Ramos (cell line): Measurements from ENCODE around the gene GOLPH3L.
"Not testable (repeated sequence)": the region's sequence is repeated elsewhere in the genome, so short reads cannot be mapped to it uniquely, and the experiment has no call there.

ENCODE experiments used
- in situ Hi-C: fragments of 300-500 bp; cut with MboI; formaldehyde crosslinking; loops from one replicate; pipeline ENCODE4 v1.14.3; 2022; ENCODE audit warnings: low sequenced_read_pairs; ENCODE audit not compliant: unreplicated experiment

The GOLPH3L gene

GRCh38 chr1:150696995-150697927, at the start of gene GOLPH3L:
Gene GOLPH3L (minus strand): TSS chr1:150697154. CDS start chr1:150694838, 2,316 bp downstream.
- in situ Hi-C loops = no loop called here

DNA sequence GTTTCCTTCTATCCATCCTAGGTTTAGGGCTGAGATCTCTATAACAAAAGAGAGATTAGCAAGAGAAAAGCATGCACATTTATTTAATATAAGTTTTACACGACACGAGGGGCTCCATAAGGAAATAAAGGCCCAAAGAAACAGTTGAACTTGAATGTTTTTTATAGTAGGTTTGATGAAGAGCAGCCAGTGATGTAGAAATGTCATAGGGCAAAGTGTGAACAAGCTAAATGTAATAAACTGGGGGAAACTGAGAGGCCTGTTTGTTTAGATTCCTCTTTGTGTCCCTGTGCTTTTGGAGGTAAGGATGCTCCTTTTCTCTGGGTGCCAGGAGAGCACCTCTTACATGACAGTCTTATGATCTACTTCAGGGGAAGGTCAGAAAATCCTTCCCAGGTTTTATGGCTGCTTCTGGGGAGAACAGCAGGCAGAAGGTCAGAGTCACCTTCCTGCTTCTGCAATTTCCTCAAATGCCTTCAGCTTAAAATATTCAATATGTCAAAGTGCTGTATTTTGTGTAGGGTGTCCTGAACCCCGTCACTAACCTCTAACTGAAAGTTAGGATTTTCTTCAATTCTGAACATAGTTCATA, 33.3 kb upstream of the GOLPH3L start:
- in situ Hi-C loops = no loop called here

DNA sequence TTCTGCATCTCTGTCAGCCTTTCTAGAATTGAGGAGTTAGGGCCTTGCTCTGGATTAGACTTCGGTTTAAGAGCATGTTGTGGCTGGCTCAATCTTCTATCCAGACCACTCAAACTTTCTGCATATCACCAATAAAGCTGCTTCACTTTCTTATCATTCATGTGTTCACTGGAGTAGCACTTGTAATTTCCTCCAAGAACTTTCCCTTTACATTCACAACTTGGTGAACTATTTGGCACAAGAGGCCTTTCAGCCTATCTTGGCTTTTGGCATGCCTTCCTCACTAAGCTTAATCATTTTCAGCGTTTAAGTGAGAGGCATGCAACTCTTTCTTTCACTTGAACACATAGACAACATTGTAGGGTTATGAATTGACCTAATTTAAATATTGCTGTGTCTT, 27.4 kb upstream of the GOLPH3L start:
- in situ Hi-C loops = no loop called here

- in situ Hi-C loops = no loop called here
Measured at GRCh38 chr1:150720703-150721102, 23.7 kb upstream of the GOLPH3L start, which contains the start of gene HORMAD1. Gene HORMAD1 (minus strand): TSS chr1:150720895. CDS start chr1:150719505, 1,390 bp downstream.

- in situ Hi-C loops = no loop called here
Measured at GRCh38 chr1:150720098-150720497, 23.1 kb upstream of the GOLPH3L start.

GRCh38 chr1:150718225-150718891, 21.4 kb upstream of the GOLPH3L start:
- in situ Hi-C loops = no loop called here

GRCh38 chr1:150709031-150709430, 12.1 kb upstream of the GOLPH3L start:
- in situ Hi-C loops = not testable (repeated sequence)

DNA sequence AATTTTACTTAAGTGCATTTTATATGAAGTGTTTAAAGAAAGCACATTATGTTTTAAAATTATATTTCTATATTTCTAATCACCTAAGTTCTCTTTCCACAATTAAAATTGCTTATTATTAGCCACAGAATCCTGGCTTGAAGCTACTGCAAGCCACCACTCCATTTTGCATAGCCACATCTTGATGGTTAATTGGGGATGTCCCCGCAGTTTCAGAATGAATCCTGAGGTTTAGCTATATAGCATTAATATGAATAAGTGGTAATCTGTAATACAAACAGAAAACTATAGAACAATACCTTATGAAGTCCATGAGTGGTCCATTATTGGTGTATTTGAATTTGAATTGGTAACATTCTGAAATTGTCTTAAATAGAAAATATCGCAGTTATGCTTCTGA, 11.6 kb upstream of the GOLPH3L start:
- in situ Hi-C loops = no loop called here

DNA sequence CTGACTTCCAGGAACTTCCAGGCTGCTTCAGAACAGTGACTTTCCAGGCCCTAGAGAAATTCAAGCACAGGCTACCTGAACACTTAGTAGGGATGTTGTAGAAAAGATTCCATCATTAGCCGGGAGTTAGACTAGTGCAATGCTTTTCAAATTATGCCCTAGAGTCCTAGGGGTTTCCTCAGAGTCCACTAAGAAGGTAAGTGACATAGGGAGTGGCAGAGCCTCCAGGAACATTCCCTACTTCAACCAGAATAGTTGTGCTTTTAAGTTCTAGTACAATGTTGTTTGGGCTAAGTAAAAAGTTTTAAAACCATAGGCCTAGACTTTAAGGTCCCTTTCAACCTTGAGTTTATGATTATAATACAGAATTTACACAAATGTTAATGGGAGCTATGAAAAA, 9.1 kb upstream of the GOLPH3L start:
- in situ Hi-C loops = no loop called here

DNA sequence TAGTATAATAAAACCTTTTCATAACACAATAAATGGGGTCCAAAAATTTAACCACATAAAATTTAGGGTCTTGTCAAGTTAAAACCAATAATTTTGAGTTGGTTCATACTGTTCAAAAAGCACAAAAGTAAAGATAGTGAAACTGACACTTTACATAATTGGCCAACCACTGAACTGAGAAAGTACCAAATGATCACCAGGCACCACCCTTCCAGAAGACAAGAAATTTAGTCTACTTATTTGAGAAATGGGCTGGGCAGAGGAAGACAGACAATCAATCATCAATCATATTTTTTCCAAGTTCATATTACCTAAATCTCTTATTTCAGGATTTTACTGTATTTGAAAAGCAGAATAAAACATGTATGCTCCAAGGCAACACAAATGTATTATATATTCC, 6.5 kb upstream of the GOLPH3L start:
- in situ Hi-C loops = no loop called here

DNA sequence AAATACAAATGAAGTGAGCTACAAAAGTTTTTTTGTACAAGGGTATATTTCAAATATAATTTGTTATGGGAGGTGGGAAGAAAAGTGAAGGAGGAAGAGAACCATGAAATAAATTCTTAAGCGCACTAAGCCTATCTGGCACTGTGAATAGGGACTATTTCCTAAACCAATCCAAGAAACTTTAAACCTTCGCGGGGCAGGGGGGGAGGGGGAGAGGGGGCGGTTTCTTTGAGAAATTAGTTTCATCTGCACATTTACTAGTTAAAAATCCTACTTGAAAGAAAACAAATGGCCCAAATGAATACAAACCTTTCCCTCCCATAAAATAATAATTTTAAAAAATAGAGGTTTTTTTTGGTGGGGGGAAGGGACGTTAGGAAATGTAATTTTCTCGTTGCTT, 364 bp downstream of the GOLPH3L start:
- in situ Hi-C loops = no loop called here

GRCh38 chr1:150696162-150696561, 792 bp downstream of the GOLPH3L start:
- in situ Hi-C loops = no loop called here

GRCh38 chr1:150695561-150695960, 1.4 kb downstream of the GOLPH3L start:
- in situ Hi-C loops = no loop called here

DNA sequence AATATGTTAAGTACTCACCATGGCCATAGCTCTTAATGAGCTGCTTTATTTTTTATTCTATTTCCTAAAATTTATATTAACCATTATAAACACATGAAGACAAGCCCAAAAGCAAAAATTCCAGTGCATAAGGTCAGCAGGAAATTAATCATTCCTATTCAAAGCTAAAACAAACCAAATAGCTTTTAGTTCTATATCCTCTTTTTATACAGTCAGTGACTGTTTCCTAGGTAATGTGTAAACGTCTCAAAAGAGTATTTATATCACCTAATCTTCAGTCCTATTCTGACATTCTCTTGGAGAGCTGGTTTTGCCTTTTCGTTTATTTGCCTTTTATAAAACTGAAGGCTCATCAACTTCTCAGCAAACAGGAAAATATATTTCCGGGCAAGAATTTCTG, 4.2 kb downstream of the GOLPH3L start:
- in situ Hi-C loops = no loop called here

DNA sequence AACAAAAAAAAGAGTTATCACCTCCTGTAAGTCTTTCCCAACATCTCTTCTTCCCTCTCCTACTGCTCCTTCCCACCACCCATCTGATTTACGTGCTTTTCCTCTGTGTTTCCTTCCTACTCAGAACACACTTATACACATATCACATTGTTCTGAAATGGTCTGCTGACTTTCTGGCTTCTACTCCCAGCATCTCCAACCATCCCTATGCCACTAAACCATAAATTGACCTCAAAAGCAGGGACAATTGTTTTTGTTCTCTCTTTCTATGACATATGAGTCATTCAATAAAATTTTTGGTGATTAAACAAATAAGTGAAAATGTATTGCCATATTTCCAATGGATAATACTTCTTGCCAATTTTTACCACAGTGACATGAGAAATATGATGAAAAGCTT, 8.2 kb downstream of the GOLPH3L start:
- in situ Hi-C loops = no loop called here

DNA sequence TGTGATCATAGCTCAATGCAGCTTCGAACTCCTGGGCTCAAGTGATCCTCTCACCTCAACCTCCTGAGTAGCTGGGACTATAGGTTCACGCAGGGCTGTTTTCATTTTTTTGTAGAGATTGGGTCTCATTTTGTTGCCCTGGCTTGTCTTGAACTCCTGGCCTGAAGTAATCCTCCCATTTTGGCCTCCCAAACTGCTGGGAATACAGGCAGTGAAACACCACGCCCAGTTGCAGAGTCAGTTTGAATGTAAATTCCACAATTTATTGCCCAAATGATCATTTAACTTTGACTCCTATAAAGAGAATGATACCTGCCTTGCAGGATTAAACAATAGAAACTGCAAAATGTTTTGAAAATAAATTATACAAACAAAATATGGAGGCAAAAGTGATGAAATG, 10.7 kb downstream of the GOLPH3L start:
- in situ Hi-C loops = no loop called here

DNA sequence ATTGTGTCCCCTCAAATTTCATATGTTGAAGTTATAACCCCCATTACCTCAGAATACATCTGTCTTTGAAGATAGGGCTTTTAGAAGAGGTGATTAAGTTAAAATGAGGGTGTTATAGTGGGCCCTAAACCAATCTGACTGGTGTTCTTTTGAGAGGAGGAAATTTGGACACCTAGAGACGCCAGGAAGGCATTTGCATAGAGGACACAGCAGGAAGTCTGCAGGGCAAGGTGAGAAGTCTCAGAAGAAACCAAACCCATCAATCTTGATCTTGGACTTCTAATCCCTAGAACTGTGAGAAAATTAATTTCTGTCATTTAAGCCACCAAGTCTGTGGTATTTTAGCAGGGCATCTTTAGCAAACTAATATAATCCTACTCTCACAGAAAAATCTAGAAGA, 13.0 kb downstream of the GOLPH3L start:
- in situ Hi-C loops = no loop called here

- in situ Hi-C loops = no loop called here
Measured at GRCh38 chr1:150678988-150679387, 18.0 kb downstream of the GOLPH3L start.

DNA sequence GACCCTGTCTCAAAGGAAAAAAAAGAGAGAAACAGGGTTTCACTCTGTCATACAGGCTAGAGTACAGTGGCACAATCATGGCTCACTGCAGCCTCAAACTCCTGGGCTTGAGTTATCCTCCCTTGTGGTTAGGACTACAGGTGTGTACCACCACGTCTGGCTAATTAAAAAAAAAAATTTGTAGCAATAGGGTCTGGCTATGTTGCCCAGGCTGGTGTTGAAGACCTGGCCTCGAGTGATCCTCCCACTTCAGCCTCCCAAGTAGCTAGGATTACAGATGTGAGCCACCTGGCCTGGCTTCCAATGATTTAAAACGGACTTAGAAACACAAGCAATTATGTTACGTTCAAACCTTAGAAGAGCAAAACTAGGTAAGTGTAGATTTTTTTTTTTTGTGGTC, 22.1 kb downstream of the GOLPH3L start:
- in situ Hi-C loops = no loop called here

DNA sequence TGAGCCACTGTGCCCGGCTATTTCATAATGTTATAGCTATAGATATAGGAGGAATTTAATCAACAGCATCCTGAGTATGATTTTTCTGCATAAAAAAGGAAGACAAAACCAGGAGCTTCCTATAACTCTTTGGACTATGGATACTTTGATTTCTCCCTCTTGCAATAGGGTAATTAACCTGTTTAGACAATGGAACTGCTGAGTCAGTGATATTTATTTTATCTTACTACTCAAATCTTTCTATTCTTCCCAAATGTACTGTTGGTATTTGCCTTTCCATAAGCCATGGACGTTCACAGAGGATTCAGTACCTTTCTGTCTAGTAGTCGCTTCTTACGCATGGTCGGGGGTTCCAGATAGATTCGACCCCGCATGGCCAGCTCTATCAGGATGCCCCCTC, 33.6 kb downstream of the GOLPH3L start:
- in situ Hi-C loops = no loop called here

DNA sequence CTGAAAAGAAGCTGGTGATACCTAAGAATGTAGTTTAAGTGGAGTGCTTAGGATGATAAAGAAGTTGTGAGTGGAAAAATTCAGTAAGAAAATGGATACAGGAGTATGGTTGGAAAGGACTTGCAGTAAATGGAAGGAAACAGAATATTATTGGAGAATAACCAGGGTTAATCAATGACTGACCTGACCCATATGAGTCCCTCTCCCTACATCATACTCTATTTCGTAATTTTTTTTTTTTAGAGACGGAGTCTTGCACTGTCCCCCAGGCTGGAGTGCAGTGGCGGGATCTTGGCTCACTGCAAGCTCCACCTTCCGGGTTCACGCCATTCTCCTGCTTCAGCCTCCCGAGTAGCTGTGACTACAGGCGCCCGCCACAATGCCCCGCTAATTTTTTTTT, 34.1 kb downstream of the GOLPH3L start:
- in situ Hi-C loops = no loop called here
